ENCODE data around the gene PANX3. TPM values are rescaled to one million over a fixed set of nuclear protein-coding genes. Genes with fewer than 3 reads are reported as not detected.
A peak's percentile ranks its signal among the peaks of the same experiment; 100 is the strongest.
"Not testable (repeated sequence)": the region's sequence is repeated elsewhere in the genome, so short reads cannot be mapped to it uniquely, and the experiment has no call there.

The PANX3 gene
- total RNA-seq, 8 experiments from 2014 or later = 0.33 to 0.42 TPM; not detected in 6

DNA sequence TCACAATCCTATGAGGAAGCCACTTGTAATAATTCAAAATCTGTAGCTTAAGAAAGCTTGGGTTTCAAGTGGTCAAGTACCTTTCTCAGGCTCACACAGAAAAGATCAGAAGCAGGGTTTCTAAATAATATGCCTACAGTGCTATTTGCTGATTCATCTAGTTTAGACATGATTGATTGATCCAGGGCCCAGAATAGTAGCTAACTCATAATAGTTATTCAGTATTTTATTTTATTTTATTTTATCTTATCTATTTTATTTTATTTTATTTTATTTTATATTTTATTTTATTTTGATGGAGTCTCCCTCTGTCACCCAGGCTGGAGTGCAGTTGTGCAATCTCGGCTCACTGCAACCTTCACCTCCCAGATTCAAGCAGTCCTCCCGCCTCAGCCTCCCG, 15.9 kb upstream of the PANX3 start:
- WGBS, 10 experiments = 48 to 100% (median 84%) methylated on average over 1 to 3 of the region's 3 CpGs; no CpG with 5 or more reads in 2 of the 10 experiments

DNA sequence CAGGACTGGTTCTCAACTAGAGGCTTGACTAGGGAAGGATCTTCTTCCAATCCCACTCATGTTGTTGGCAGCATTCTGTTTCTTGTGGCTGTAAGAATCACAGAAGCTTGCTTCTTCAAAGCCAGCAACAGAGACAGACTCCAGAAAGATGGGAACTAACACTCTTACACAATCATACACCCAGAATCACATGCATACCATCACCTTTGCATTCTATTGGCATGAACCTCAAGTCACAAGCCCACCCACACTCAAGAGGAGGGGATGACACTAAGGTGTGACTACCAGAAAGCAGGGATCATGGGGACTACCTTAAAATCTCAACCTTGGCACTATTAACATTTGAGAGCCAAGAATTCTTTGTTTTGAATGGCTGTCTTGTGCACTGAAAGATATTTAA, 13.6 kb upstream of the PANX3 start:
- H3K27ac ChIP-seq = no peak overlapping the region

More for the DNA sequence above, 15.9 kb upstream of the PANX3 start:
- no peak overlapping the region for H3K27ac ChIP-seq
- H3K4me3 ChIP-seq = no peak overlapping the region
- in situ Hi-C loops (cut with MboI; ENCODE audit: low pct_unique_long_range_greater_than_20kb in 2 of 9, low sequenced_read_pairs in 9 of 9, unreplicated experiment in 9 of 9) = loop anchor here in 8 of 9 experiments (10.0 to 25.0 kb wide), 4 partner anchors 181 to 533 kb away; partner anchors contain the start of gene OR8B4 (in 5 of the 8)
- no peaks in the 10 kb centered on the region for H3K4me1 ChIP-seq (replicated peaks in 1 of 2)
- ATAC-seq (replicated peaks in 6 of 8) = no peak

DNA sequence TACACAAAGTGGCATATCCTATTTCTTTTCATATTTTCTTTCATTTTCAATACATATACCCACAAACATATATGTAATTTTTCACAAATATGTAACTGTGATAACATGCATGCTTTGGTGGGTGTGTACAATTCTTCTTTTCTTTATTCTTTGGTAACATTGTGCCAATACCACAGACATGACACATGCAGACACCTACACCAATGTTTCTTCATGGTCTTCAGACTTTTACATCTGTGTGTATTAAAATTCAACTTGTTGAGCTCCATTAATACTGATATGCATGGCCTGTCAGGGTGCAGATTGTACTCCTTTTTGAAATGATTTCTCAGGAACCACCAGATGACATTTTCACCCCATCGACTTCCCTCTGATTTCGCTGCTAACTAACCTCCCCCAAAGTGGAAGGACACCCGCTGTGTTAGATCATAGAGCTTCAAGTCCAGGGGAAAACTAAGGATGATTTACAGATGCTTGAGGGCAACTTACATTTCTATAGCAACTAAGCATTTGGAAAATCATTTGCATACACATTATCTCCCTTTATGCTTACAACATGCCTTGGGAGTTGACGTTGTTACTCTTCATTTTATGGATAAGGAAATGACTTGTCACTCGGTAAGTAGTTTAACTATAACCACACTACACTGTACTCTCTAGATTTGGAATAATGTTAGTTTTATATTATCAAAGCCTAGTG, 10.5 kb upstream of the PANX3 start:
- 5 to 62% (median 35%) methylated on average over 1 to 5 of the region's 5 CpGs; no CpG with 5 or more reads in 2 of the 10 experiments for WGBS, 10 experiments
- peak in 3 of 8 experiments; percentile 70 to 87 (median 71) for ATAC-seq (replicated peaks in 6 of 8)
- no peak overlapping the region for H3K4me3 ChIP-seq

More for the DNA sequence above, 13.6 kb upstream of the PANX3 start:
- Histone ChIP-seq H3K4me1 (replicated peaks in 1 of 2) (no peaks in the 10 kb centered on the region), H3K4me3 (no peak overlapping the region)
- in situ Hi-C loops (cut with MboI; ENCODE audit: low pct_unique_long_range_greater_than_20kb in 2 of 9, low sequenced_read_pairs in 9 of 9, unreplicated experiment in 9 of 9) = loop anchor here in 8 of 9 experiments (10.0 to 25.0 kb wide), 4 partner anchors 183 to 535 kb away; partner anchors contain the start of gene OR8B4 (in 5 of the 8)
- ATAC-seq (replicated peaks in 6 of 8) = no peak

DNA sequence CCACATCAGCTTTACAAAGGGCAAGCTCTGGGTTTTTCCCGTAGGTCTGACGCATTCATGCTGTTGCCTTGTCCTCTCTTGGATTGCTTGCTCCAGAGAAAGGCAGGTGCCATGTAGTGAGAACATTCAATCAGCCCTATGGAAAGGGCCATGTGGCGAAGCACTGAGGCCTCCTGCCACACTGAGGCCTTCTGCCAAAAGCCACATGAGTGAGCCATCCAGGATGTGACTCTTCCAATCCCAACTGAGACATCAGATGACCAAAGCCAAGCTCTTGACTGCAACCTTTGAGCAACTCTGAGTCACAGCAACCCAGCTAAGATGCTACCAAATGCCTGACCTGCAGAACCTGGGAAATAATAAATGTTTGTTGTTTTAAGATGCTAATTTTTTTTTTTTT, 9.0 kb upstream of the PANX3 start:
- in situ Hi-C loops (cut with MboI; ENCODE audit: low pct_unique_long_range_greater_than_20kb in 2 of 9, low sequenced_read_pairs in 9 of 9, unreplicated experiment in 9 of 9) = no loop called here
- ATAC-seq (replicated peaks in 6 of 8) = peak in 2 of 8 experiments; percentile 20 to 36
- Histone ChIP-seq H3K27ac (no peak overlapping the region), H3K4me1 (replicated peaks in 1 of 2) (no peaks in the 10 kb centered on the region), H3K4me3 (no peak overlapping the region)
- WGBS, 10 experiments = 29 to 100% (median 83%) methylated on average over 1 to 3 of the region's 3 CpGs; no CpG with 5 or more reads in 3 of the 10 experiments

More for the DNA sequence above, 10.5 kb upstream of the PANX3 start:
- Histone ChIP-seq H3K4me1 (replicated peaks in 1 of 2) (no peaks in the 10 kb centered on the region), H3K27ac (no peak overlapping the region)
- in situ Hi-C loops (cut with MboI; ENCODE audit: low pct_unique_long_range_greater_than_20kb in 2 of 9, low sequenced_read_pairs in 9 of 9, unreplicated experiment in 9 of 9) = no loop called here

DNA sequence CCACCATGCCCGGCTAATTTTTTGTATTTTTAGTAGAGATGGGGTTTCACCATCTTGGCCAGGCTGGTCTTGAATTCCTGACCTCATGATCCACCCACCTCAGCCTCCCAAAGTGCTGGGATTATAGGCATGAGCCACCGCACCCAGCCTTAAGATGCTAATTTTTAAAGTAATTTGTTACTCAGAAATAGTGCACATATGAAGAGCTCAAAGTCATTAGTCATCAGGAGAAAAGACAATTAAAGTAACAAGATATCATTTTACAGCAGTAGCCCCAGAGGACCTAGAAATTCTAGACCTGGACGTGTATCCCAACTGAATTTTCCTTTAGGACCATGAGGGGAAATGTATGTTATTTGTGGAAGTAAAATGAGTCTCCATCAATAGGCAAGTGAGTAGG, 8.5 kb upstream of the PANX3 start:
- peak in 3 of 8 experiments; percentile 40 to 82 (median 72) for ATAC-seq (replicated peaks in 6 of 8)
- H3K4me3 ChIP-seq; H3K27ac ChIP-seq; H3K4me1 ChIP-seq (replicated peaks in 1 of 2); in situ Hi-C loops (cut with MboI; ENCODE audit: low pct_unique_long_range_greater_than_20kb in 2 of 9, low sequenced_read_pairs in 9 of 9, unreplicated experiment in 9 of 9): not testable (repeated sequence)
- 0 to 100% (median 32%) methylated on average over 1 to 3 of the region's 3 CpGs; no CpG with 5 or more reads in 2 of the 10 experiments for WGBS, 10 experiments

DNA sequence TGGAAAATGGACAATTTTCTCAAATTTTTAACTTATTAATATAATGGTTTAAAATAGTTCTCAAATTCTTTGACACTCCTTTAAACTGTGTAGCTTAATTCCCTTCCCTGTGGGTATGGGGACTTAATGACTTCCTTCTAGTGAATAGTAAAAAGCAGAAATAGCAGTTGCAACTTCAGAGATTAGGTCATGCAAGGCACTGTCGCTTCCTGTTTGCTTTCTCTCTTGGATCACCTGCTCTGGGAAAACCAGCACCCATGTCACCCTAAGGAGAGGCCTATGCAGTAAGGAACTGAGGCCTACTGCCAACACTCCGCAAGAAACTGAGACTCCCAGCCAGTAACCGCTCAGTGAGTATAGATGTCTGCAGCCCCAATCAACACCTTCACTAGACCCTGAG, 5.5 kb upstream of the PANX3 start:
- Histone ChIP-seq H3K4me1 (replicated peaks in 1 of 2) (peaks cover 0 to 11% of the 10 kb centered on the region in 2 donors), H3K4me3 (no peak overlapping the region), H3K27ac (no peak overlapping the region)
- 50 to 100% (median 93%) methylated on average over 1 to 3 of the region's 3 CpGs; no CpG with 5 or more reads in 2 of the 10 experiments for whole genome bisulfite sequencing, 10 experiments
- in situ Hi-C loops (cut with MboI; ENCODE audit: low pct_unique_long_range_greater_than_20kb in 2 of 9, low sequenced_read_pairs in 9 of 9, unreplicated experiment in 9 of 9) = no loop called here
- no peak for ATAC-seq (replicated peaks in 6 of 8)

- Histone ChIP-seq H3K27ac (no peak overlapping the region), H3K4me1 (replicated peaks in 1 of 2) (peaks cover 0 to 11% of the 10 kb centered on the region in 2 donors), H3K4me3 (no peak overlapping the region)
- ATAC-seq (replicated peaks in 6 of 8) = peak in 5 of 8 experiments; percentile 84 to 88 (median 84)
- in situ Hi-C loops (cut with MboI; ENCODE audit: low pct_unique_long_range_greater_than_20kb in 2 of 9, low sequenced_read_pairs in 9 of 9, unreplicated experiment in 9 of 9) = no loop called here
These were observed 3.1 kb upstream of the PANX3 start for GRCh38 chr11:124608147-124608546.

- WGBS, 10 experiments = 67 to 100% (median 93%) methylated on average over 1 to 2 of the region's 2 CpGs; no CpG with 5 or more reads in 4 of the 10 experiments
These were observed 933 bp upstream of the PANX3 start for GRCh38 chr11:124610295-124610694.

DNA sequence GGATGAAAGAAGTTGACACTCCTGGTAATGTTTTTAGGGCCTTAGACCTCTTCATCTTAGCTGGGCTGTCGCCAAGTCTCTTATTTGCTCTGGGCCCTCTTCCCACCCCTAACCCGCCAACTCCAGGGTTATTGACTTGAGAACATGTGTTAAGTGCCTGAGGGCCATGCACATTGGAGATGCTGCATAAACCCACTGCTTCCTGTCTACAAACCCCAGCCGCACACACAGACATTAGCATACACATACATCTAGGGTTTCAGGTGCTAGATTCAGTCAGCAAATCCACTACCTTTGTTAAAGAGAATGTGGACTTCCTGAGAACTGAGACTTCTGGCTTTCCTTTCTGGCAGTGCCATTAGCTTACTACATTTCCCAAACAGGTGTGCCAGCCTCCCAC, 817 bp downstream of the PANX3 start:
- ATAC-seq (replicated peaks in 6 of 8) = peak in 3 of 8 experiments; percentile 87 to 97 (median 91)
- Histone ChIP-seq H3K27ac (no peak overlapping the region), H3K4me3 (no peak overlapping the region), H3K4me1 (replicated peaks in 1 of 2) (peaks cover 0 to 11% of the 10 kb centered on the region in 2 donors)
- in situ Hi-C loops (cut with MboI; ENCODE audit: low pct_unique_long_range_greater_than_20kb in 2 of 9, low sequenced_read_pairs in 9 of 9, unreplicated experiment in 9 of 9) = no loop called here
- WGBS, 10 experiments = 0 to 100% (median 80%) methylated on average over 1 to 3 of the region's 3 CpGs; no CpG with 5 or more reads in 1 of the 10 experiments

More at GRCh38 chr11:124610295-124610694, 933 bp upstream of the PANX3 start:
- in situ Hi-C loops (cut with MboI; ENCODE audit: low pct_unique_long_range_greater_than_20kb in 2 of 9, low sequenced_read_pairs in 9 of 9, unreplicated experiment in 9 of 9) = no loop called here
- no peak for ATAC-seq (replicated peaks in 6 of 8)
- no peak overlapping the region for H3K4me3 ChIP-seq
- peaks cover 0 to 11% of the 10 kb centered on the region in 2 donors for H3K4me1 ChIP-seq (replicated peaks in 1 of 2)
- H3K27ac ChIP-seq = no peak overlapping the region

DNA sequence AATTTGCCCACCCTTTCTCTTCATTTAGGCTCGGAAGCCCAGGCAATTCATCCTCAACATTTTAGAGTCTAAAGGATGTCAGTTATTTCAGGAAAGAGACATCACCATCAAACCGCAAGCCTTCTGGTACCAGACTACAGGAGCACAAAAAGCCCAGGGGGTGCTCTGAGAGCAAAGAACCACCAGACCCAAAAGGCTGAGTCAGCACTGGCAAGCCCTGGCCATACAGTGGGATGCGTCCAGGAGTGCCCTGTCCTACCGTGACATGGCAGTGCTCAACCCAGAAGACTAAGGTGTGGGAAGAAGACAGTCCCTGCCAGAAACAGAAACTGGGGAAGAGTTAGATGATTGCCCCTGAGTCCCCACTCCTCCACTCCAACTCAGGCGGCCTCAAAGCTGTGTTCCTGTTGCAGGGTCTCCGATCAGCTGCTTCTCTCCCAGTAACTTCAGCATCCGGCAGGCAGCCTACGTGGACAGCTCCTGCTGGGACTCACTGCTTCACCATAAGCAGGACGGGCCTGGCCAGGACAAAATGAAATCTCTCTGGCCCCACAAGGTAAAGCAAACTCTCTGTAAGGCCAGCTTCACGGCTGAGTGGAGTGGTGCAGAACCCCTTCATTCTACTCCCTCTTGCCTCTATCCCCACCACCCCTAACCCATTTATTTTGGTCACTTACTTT, 1.5 kb downstream of the PANX3 start:
- H3K4me1 ChIP-seq (replicated peaks in 1 of 2) = peaks cover 0 to 9% of the 10 kb centered on the region in 2 donors
- no peak overlapping the region for H3K27ac ChIP-seq
- no peak overlapping the region for H3K4me3 ChIP-seq
- ATAC-seq (replicated peaks in 6 of 8) = peak in 1 of 8 experiments; percentile 11
- in situ Hi-C loops (cut with MboI; ENCODE audit: low pct_unique_long_range_greater_than_20kb in 2 of 9, low sequenced_read_pairs in 9 of 9, unreplicated experiment in 9 of 9) = no loop called here
- 83 to 100% (median 88%) methylated on average over 1 to 9 of the region's 10 CpGs; no CpG with 5 or more reads in 4 of the 10 experiments for WGBS, 10 experiments

DNA sequence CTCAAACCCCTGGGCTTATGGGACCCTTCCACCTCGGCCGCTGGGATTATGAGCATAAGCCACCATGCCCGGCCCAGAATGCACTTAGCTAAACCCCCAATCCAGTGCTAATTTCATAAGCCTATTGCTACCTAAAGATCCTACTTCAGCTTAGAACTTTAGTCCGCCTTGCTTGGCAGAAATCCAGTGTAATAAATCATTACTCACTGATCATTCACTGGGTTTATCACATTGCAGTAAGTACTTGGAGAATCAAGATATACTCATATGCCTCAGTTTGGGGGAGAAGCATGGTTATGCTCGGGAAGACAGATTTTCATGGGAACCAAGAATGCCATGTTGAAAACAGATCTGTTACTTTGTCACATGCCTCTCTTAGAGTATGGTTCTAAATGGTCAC, 7.6 kb downstream of the PANX3 start:
- ATAC-seq (replicated peaks in 6 of 8) = no peak
- WGBS, 10 experiments = 47 to 90% (median 73%) methylated on average over 1 to 5 of the region's 5 CpGs; no CpG with 5 or more reads in 5 of the 10 experiments
- no peak overlapping the region for H3K4me3 ChIP-seq
- in situ Hi-C loops (cut with MboI; ENCODE audit: low pct_unique_long_range_greater_than_20kb in 2 of 9, low sequenced_read_pairs in 9 of 9, unreplicated experiment in 9 of 9) = no loop called here
- H3K4me1 ChIP-seq (replicated peaks in 1 of 2) = peaks cover 7 to 8% of the 10 kb centered on the region in 2 donors
- H3K27ac ChIP-seq = no peak overlapping the region

- H3K27ac ChIP-seq = peak within 1 kb of the TSS; percentile 85 to 91
- 0 to 5% (median 0%) methylated on average over 3 to 31 of the region's 57 CpGs; no CpG with 5 or more reads in 2 of the 10 experiments for WGBS, 10 experiments
- peak within 1 kb of the TSS; percentile 77 to 99 (median 94) for H3K4me3 ChIP-seq
- peak; percentile 95 to 99 (median 99) for ATAC-seq (replicated peaks in 6 of 8)
- in situ Hi-C loops (cut with MboI; ENCODE audit: low pct_unique_long_range_greater_than_20kb in 2 of 9, low sequenced_read_pairs in 9 of 9, unreplicated experiment in 9 of 9) = no loop called here
- peaks cover 8 to 10% of the 10 kb centered on the region in 2 donors for H3K4me1 ChIP-seq (replicated peaks in 1 of 2)
These were observed 11.6 kb downstream of the PANX3 start, which contains the start of gene TBRG1 for GRCh38 chr11:124622531-124623451. Gene TBRG1 (plus strand): TSS chr11:124622864. CDS start chr11:124623084, 220 bp downstream.

Data from motor neuron (in vitro differentiated cells).